HepG2 (cell line): ENCODE measurements around the gene HACE1. TPM values are rescaled to one million over a fixed set of nuclear protein-coding genes. Genes with fewer than 3 reads are reported as not detected.

Source experiments
- ATAC-seq: fragments of 200-7000 bp; cut with Tn5 transposase; 3 replicates; pipeline ENCODE4 v1.9.1; 2020; ENCODE audit warnings: mild to moderate bottlenecking, moderate library complexity
- BruUV-seq: library from RNA; stranded (reverse); fragments of 400-500 nt; replicated peaks from 2 replicates; lab custom pipeline; 2021; lab: Mats Ljungman, UMichigan
- CTCF ChIA-PET: fragments of 300-600 bp; formaldehyde crosslinking; extraction: SDS; loops from one replicate; lab custom pipeline; 2021; ENCODE audit warnings: low total read pairs, inconsistent platforms, low intra/inter-chr PET ratio; lab: Yijun Ruan, JAX
- POLR2A ChIA-PET: fragments of 350-600 bp; sonication (Branson Sonifier 250); formaldehyde crosslinking; loops from one replicate; lab custom pipeline; 2020; ENCODE audit warnings: antibody characterized with exemption, inconsistent platforms; lab: Yijun Ruan, JAX
- DNase-seq: peaks from one replicate; pipeline ENCODE4 v3.0.0-alpha.2; 2015; ENCODE audit warnings: low spot score
- FAIRE-seq: peaks from 3 replicates; lab custom pipeline; 2011; peaks lifted over from hg19 to GRCh38; lab: Jason Lieb, UNC
- H2AFZ ChIP-seq: one replicate; pipeline ENCODE4 v1.6.1; 2011; ENCODE audit warnings: low read length, inconsistent platforms
- H3K27ac ChIP-seq: fragments of 300-600 bp; 3 replicates; pipeline ENCODE4 v1.8.0; 2011; ENCODE audit warnings: mixed run types, mild to moderate bottlenecking, mixed read lengths, low read length, inconsistent platforms; ENCODE audit not compliant: insufficient read depth; ENCODE audit errors: extremely low read length
- H3K27me3 ChIP-seq, 2 experiments: fragments of 200-600 bp in 1 of 2; 2 replicates in 1 of 2; 3 replicates in 1 of 2; pipeline versions ENCODE4 v1.6.0 to v1.8.0; 2011; ENCODE audit warnings: low read length in 2 of 2, mild to moderate bottlenecking in 2 of 2, moderate library complexity in 2 of 2, inconsistent platforms in 1 of 2; ENCODE audit not compliant: insufficient read depth in 2 of 2, control insufficient read depth in 1 of 2
- H3K36me3 ChIP-seq, 2 experiments: fragments of 200-600 bp in 1 of 2; replicated peaks in 1 of 2; 2 replicates in 1 of 2; 3 replicates in 1 of 2; pipeline versions ENCODE4 v1.5.1 to v1.8.0; 2011; ENCODE audit warnings: low read length in 2 of 2, inconsistent platforms in 1 of 2; ENCODE audit not compliant: insufficient read depth in 2 of 2, control insufficient read depth in 1 of 2
- H3K4me1 ChIP-seq: 2 replicates; pipeline ENCODE4 v1.5.1; 2012; ENCODE audit warnings: low read length, inconsistent platforms; ENCODE audit not compliant: insufficient read depth
- H3K4me2 ChIP-seq: 2 replicates; pipeline ENCODE4 v1.6.0; 2011; ENCODE audit warnings: low read depth, low read length, inconsistent platforms
- H3K4me3 ChIP-seq, 3 experiments: fragments of 200-600 bp in 1 of 3; sonication (generic), shearing (Covaris generic) in 1 of 3; replicated peaks in 1 of 3; 2 replicates each; pipeline ENCODE4 v1.5.1; 2011 to 2016; ENCODE audit warnings: low read length in 3 of 3, inconsistent platforms in 2 of 3, low read depth in 2 of 3, mild to moderate bottlenecking in 2 of 3, control low read depth in 1 of 3, mixed read lengths in 1 of 3; ENCODE audit not compliant: insufficient read depth in 1 of 3
- H3K79me2 ChIP-seq: one replicate; pipeline ENCODE4 v1.6.1; 2011; ENCODE audit warnings: low read length, inconsistent platforms; ENCODE audit not compliant: insufficient read depth
- H3K9ac ChIP-seq: 2 replicates; pipeline ENCODE4 v1.6.0; 2011; ENCODE audit warnings: mild to moderate bottlenecking, low read depth, low read length, inconsistent platforms; ENCODE audit not compliant: insufficient read depth
- H3K9me3 ChIP-seq: 2 replicates; pipeline ENCODE4 v1.5.1; 2012; ENCODE audit warnings: mild to moderate bottlenecking, low read length
- H4K20me1 ChIP-seq: 2 replicates; pipeline ENCODE4 v1.6.0; 2011; ENCODE audit warnings: inconsistent platforms, mild to moderate bottlenecking, low read length, moderate library complexity; ENCODE audit not compliant: insufficient read depth
- AGO2 ChIP-seq: fragments of 200-400 bp; formaldehyde crosslinking; optimal IDR thresholded peaks from 2 replicates; pipeline ENCODE3; 2017; ENCODE audit warnings: mild to moderate bottlenecking, low read depth, low read length, moderate library complexity
- ERF ChIP-seq: IDR thresholded peaks from 2 replicates; pipeline ENCODE4 v1.6.1; 2018; ENCODE audit warnings: missing biosample characterization, missing genetic modification reagents
- MZF1 ChIP-seq: sonication (generic); formaldehyde crosslinking; IDR thresholded peaks from 2 replicates; pipeline ENCODE4 v1.8.1; 2023; ENCODE audit warnings: mild to moderate bottlenecking, missing genetic modification reagents, borderline replicate concordance
- PTBP1 ChIP-seq: fragments of 200-400 bp; formaldehyde crosslinking; IDR thresholded peaks from 2 replicates; pipeline ENCODE4 v1.6.1; 2018; ENCODE audit warnings: low read length, low read depth; ENCODE audit not compliant: poor library complexity, severe bottlenecking
- WGBS: methylation state at CpG from one replicate; pipeline ENCODE4 v1.1.6; 2017; ENCODE audit warnings: low lambda C conversion rate; 5-methylcytosine and 5-hydroxymethylcytosine counted together
- in situ Hi-C: cut with HindIII; loops from 2 replicates; pipeline ENCODE4 v1.10.0; 2017; ENCODE audit warnings: low pct_unique_long_range_greater_than_20kb; ENCODE audit not compliant: extremely low pct_ligation_motif_present
- intact Hi-C: fragments of 100-400 bp; cut with micrococcal nuclease; formaldehyde crosslinking; loops from one replicate; pipeline ENCODE4 v1.10.0; 2022; ENCODE audit not compliant: unreplicated experiment
- polyA plus RNA-seq, 8 experiments: library from polyadenylated mRNA; depleted of rRNA in 3 of 8; stranded (reverse) in 7 of 8; unstranded in 1 of 8; fragments of >200 nt; fragmentation: Illumina TruSeq in 4 of 8; extraction: Trizol in 4 of 8; gene quantifications; 2 replicates each; pipeline versions ENCODE4 v1.2.1 to v1.2.3, GENCODE V29; 2011 to 2016; ENCODE audit warnings: low read depth in 4 of 8, missing spikeins in 1 of 8, mixed read lengths in 1 of 8; ENCODE audit not compliant: insufficient read depth in 1 of 8
- total RNA-seq, 5 experiments: library from RNA; depleted of rRNA; stranded (reverse); fragments of >200 nt; fragmentation: Illumina TruSeq; extraction: Trizol; gene quantifications; 2 replicates each; pipeline ENCODE4 v1.2.3, GENCODE V29; 2016; ENCODE audit warnings: low read depth in 1 of 5
- TF ChIP-seq, protein P1 (sequence below): sonication (generic); formaldehyde crosslinking; conservative IDR thresholded peaks from 2 replicates; pipeline ENCODE4 v1.4.0; 2020; ENCODE audit warnings: missing genetic modification reagents
- TF ChIP-seq, protein P2 (sequence below): conservative IDR thresholded peaks from 2 replicates; pipeline ENCODE4 v1.6.1; 2018; ENCODE audit warnings: missing genetic modification reagents
- TF ChIP-seq, protein P3 (sequence below): sonication (generic); formaldehyde crosslinking; IDR thresholded peaks from 2 replicates; pipeline ENCODE4 v1.4.0; 2020; ENCODE audit warnings: missing genetic modification reagents
- TF ChIP-seq, protein P4 (sequence below): sonication (generic); formaldehyde crosslinking; IDR thresholded peaks from 2 replicates; pipeline ENCODE4 v1.5.1; 2020; ENCODE audit warnings: missing genetic modification reagents, mild to moderate bottlenecking, borderline replicate concordance

HACE1 gene
- total and polyA plus RNA-seq, 2 of the 13 experiments (the other 11 are each of a cell fraction or from before 2014, with no cell fraction given), result 8.9 to 11.4 TPM

DNA sequence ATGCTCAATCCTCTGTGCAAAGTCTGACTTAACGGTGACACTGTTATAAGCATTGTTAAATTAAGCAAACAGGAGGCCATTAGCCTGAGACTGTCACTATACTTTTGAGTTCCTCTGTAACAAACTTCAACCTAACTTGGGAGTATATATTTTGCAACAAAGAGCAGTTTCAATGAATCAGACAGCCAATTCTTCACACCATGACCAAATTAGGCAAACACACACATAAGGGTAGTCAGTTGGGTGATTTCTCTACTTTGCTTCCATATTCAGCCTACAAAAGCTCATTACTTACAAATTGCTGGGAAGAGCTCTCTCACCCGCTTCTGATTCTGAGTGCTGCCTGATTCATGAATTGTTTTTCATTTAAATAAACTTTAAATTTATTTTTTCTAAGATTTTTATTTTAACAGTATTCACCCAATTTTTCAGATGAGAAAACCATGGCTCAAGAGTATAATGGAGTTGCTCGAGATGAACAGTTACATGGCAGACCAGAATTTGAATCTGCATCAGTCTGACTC, 60.5 kb downstream of the HACE1 start:
- 91% methylated on average over 3 of the region's 3 CpGs for WGBS
- no TSS peak for BruUV-seq
- ChIA-PET POLR2A (no interaction called here), CTCF (no interaction called here)
- intact Hi-C loops (no loop called here), in situ Hi-C loops (no loop called here)
- no peaks in the 10 kb centered on the region for H3K79me2 ChIP-seq
- H2AFZ ChIP-seq, result no peak overlapping the region
- ATAC-seq (no peak), FAIRE-seq (no peak), DNase-seq (no peak)
- no peaks in the 10 kb centered on the region for H3K36me3 ChIP-seq
- H3K9ac ChIP-seq, result no peak overlapping the region
- TF ChIP-seq AGO2 (no peak), PTBP1 (no peak), MZF1 (CRISPR knock-in tag) (no peak), ERF (CRISPR knock-in tag) (no peak)
- TF ChIP-seq, protein P1, sequence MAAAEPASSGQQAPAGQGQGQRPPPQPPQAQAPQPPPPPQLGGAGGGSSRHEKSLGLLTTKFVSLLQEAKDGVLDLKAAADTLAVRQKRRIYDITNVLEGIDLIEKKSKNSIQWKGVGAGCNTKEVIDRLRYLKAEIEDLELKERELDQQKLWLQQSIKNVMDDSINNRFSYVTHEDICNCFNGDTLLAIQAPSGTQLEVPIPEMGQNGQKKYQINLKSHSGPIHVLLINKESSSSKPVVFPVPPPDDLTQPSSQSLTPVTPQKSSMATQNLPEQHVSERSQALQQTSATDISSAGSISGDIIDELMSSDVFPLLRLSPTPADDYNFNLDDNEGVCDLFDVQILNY, result no peak
- TF ChIP-seq, protein P2, sequence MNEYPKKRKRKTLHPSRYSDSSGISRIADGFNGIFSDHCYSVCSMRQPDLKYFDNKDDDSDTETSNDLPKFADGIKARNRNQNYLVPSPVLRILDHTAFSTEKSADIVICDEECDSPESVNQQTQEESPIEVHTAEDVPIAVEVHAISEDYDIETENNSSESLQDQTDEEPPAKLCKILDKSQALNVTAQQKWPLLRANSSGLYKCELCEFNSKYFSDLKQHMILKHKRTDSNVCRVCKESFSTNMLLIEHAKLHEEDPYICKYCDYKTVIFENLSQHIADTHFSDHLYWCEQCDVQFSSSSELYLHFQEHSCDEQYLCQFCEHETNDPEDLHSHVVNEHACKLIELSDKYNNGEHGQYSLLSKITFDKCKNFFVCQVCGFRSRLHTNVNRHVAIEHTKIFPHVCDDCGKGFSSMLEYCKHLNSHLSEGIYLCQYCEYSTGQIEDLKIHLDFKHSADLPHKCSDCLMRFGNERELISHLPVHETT (CRISPR knock-in tag), result no peak
- TF ChIP-seq, protein P3, sequence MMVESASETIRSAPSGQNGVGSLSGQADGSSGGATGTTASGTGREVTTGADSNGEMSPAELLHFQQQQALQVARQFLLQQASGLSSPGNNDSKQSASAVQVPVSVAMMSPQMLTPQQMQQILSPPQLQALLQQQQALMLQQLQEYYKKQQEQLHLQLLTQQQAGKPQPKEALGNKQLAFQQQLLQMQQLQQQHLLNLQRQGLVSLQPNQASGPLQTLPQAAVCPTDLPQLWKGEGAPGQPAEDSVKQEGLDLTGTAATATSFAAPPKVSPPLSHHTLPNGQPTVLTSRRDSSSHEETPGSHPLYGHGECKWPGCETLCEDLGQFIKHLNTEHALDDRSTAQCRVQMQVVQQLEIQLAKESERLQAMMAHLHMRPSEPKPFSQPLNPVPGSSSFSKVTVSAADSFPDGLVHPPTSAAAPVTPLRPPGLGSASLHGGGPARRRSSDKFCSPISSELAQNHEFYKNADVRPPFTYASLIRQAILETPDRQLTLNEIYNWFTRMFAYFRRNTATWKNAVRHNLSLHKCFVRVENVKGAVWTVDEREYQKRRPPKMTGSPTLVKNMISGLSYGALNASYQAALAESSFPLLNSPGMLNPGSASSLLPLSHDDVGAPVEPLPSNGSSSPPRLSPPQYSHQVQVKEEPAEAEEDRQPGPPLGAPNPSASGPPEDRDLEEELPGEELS (CRISPR knock-in tag), result no peak
- TF ChIP-seq, protein P4, sequence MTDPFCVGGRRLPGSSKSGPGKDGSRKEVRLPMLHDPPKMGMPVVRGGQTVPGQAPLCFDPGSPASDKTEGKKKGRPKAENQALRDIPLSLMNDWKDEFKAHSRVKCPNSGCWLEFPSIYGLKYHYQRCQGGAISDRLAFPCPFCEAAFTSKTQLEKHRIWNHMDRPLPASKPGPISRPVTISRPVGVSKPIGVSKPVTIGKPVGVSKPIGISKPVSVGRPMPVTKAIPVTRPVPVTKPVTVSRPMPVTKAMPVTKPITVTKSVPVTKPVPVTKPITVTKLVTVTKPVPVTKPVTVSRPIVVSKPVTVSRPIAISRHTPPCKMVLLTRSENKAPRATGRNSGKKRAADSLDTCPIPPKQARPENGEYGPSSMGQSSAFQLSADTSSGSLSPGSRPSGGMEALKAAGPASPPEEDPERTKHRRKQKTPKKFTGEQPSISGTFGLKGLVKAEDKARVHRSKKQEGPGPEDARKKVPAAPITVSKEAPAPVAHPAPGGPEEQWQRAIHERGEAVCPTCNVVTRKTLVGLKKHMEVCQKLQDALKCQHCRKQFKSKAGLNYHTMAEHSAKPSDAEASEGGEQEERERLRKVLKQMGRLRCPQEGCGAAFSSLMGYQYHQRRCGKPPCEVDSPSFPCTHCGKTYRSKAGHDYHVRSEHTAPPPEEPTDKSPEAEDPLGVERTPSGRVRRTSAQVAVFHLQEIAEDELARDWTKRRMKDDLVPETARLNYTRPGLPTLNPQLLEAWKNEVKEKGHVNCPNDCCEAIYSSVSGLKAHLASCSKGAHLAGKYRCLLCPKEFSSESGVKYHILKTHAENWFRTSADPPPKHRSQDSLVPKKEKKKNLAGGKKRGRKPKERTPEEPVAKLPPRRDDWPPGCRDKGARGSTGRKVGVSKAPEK, result no peak
- no peaks in the 10 kb centered on the region for H3K4me1 ChIP-seq
- no peak overlapping the region for H3K4me2 ChIP-seq
- H3K27me3 ChIP-seq, result no peaks in the 10 kb centered on the region; a peak in 1 of 5 replicates
- no peak overlapping the region for H3K27ac ChIP-seq
- no peak overlapping the region for H3K4me3 ChIP-seq
- no peaks in the 10 kb centered on the region for H3K9me3 ChIP-seq
- no peaks in the 10 kb centered on the region for H4K20me1 ChIP-seq
